Measurements from ENCODE around the gene NR0B1.

DNA sequence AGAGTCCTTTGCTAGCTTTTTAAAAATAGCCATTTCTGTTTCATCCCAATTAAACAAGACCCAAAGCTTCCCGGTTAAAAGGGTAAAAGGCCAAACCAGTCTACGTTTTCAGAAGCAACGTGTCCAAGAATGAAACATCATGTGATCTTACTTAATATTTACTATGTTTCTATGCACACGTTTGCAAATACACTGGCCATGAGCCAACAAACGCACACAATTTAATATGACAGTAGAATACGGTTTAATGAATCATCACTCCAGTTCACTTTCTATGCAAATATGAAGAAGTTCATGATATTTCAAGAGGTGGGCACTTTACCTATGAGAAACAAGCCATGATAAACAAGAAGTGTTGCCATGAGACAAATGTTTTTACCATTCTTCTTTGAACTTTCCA lies 4.3 kb downstream of the NR0B1 start:
- TF ChIP-seq, protein P1, sequence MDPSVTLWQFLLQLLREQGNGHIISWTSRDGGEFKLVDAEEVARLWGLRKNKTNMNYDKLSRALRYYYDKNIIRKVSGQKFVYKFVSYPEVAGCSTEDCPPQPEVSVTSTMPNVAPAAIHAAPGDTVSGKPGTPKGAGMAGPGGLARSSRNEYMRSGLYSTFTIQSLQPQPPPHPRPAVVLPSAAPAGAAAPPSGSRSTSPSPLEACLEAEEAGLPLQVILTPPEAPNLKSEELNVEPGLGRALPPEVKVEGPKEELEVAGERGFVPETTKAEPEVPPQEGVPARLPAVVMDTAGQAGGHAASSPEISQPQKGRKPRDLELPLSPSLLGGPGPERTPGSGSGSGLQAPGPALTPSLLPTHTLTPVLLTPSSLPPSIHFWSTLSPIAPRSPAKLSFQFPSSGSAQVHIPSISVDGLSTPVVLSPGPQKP (IDR thresholded peaks at IDR 0.05; ENCODE audit: borderline replicate concordance, low read depth, low read length), result no peak
- no peak for TF ChIP-seq USF2 (IDR thresholded peaks at IDR 0.05; ENCODE audit: low read depth, low read length)
- TF ChIP-seq, protein P2, sequence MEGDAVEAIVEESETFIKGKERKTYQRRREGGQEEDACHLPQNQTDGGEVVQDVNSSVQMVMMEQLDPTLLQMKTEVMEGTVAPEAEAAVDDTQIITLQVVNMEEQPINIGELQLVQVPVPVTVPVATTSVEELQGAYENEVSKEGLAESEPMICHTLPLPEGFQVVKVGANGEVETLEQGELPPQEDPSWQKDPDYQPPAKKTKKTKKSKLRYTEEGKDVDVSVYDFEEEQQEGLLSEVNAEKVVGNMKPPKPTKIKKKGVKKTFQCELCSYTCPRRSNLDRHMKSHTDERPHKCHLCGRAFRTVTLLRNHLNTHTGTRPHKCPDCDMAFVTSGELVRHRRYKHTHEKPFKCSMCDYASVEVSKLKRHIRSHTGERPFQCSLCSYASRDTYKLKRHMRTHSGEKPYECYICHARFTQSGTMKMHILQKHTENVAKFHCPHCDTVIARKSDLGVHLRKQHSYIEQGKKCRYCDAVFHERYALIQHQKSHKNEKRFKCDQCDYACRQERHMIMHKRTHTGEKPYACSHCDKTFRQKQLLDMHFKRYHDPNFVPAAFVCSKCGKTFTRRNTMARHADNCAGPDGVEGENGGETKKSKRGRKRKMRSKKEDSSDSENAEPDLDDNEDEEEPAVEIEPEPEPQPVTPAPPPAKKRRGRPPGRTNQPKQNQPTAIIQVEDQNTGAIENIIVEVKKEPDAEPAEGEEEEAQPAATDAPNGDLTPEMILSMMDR (conservative IDR thresholded peaks at IDR 0.05; ENCODE audit: low read depth, low read length), result no peak
